Keratinocyte (primary cell): Measurements from ENCODE around the gene FAM107B.

Experiments used
- CTCF ChIP-seq, 3 experiments: IDR thresholded peaks in 1 of 3; conservative IDR thresholded peaks in 1 of 3; optimal IDR thresholded peaks in 1 of 3; 2 replicates in 2 of 3; 3 replicates in 1 of 3; pipeline versions ENCODE3 to v1.5.1; 2011; ENCODE audit warnings: low read length in 3 of 3, mild to moderate bottlenecking in 3 of 3, moderate library complexity in 2 of 3, control low read depth in 1 of 3, inconsistent platforms in 1 of 3; ENCODE audit not compliant: insufficient read depth in 2 of 3; ENCODE audit errors: extremely low read depth in 1 of 3
- EZH2 ChIP-seq: IDR thresholded peaks from one replicate; pipeline ENCODE4 v1.6.1; 2012; ENCODE audit warnings: inconsistent platforms, mild to moderate bottlenecking, low read length, moderate library complexity

GRCh38 chr10:14773551-14774213 lies 1.0 kb downstream of the FAM107B start:
- TF ChIP-seq CTCF (optimal IDR thresholded peaks at IDR 0.05 in 1 of 3, IDR thresholded peaks at IDR 0.05 in 1 of 3, conservative IDR thresholded peaks at IDR 0.05 in 1 of 3; ENCODE audit: extremely low read depth in 1 of 3, insufficient read depth in 2 of 3, low read length in 3 of 3): no peak
- TF ChIP-seq EZH2: no peak
